Left renal cortex interstitium (tissue), 4 donors: ENCODE results near the gene MORN1. TPM values are rescaled to one million over a fixed set of nuclear protein-coding genes. Genes with fewer than 3 reads are reported as not detected.

ENCODE experiments used
- polyA plus RNA-seq, 4 donors: library from polyadenylated mRNA; unstranded; fragments of 120-200 nt; gene quantifications; one replicate each; pipeline ENCODE4 v1.2.1, GENCODE V29; 2013; ENCODE audit not compliant: insufficient read length in 4 of 4

Gene MORN1
- polyA plus RNA-seq, 4 donors: 9.3 to 21.2 (median 16.6) TPM

Other genes starting within 250 kb of the MORN1 start
- 10 to 100 TPM; 24.4 to 76.3 (median 60.8) TPM for gene FAAP20, start 196.8 kb downstream of the MORN1 start, polyA plus RNA-seq
- 10 to 100 TPM; 45.4 to 62.9 (median 58.6) TPM for gene SKI, start 163.2 kb downstream of the MORN1 start, polyA plus RNA-seq
- 100 to 1,000 TPM; 108 to 124 (median 121) TPM for gene RER1, start 287 bp upstream of the MORN1 start, polyA plus RNA-seq
- gene PEX10, start 21.0 kb upstream of the MORN1 start, polyA plus RNA-seq: 10 to 100 TPM; 20.3 to 31.1 (median 27.1) TPM
- gene PLCH2, start 84.7 kb upstream of the MORN1 start, polyA plus RNA-seq: 1 to 10 TPM; 1.2 to 2.1 (median 1.5) TPM
- gene PANK4, start 135.0 kb upstream of the MORN1 start, polyA plus RNA-seq: 10 to 100 TPM; 24.8 to 34.0 (median 29.0) TPM
- under 1 TPM; 0.24 to 0.65 (median 0.55) TPM for gene HES5, start 138.7 kb upstream of the MORN1 start, polyA plus RNA-seq
- gene TNFRSF14, start 164.8 kb upstream of the MORN1 start, polyA plus RNA-seq: 10 to 100 TPM; 20.4 to 27.7 (median 22.5) TPM
- gene PRXL2B, start 195.2 kb upstream of the MORN1 start, polyA plus RNA-seq: 10 to 100 TPM; 37.4 to 50.0 (median 43.5) TPM
- gene MMEL1, start 241.5 kb upstream of the MORN1 start, polyA plus RNA-seq: 1 to 10 TPM; 2.5 to 5.7 (median 2.9) TPM